Cardiac muscle cell (in vitro differentiated cells and primary cell): ENCODE measurements around the gene ZRANB2. TPM values are rescaled to one million over a fixed set of nuclear protein-coding genes. Genes with fewer than 3 reads are reported as not detected.

Experiments
- DNase-seq, 2 donors: peaks; one replicate each; pipeline versions ENCODE4 v3.0.0 to v3.0.0-alpha.2; 2010 to 2017; ENCODE audit warnings: low read depth in 1 of 2, low spot score in 1 of 2
- H3K27ac ChIP-seq: fragments of 200-600 bp; sonication (generic); 2 replicates; pipeline ENCODE4 v1.5.1; 2016
- H3K27me3 ChIP-seq: fragments of 200-600 bp; sonication (generic); 2 replicates; pipeline ENCODE4 v1.6.0; 2016; ENCODE audit warnings: control low read depth
- H3K36me3 ChIP-seq: fragments of 200-600 bp; sonication (generic); 2 replicates; pipeline ENCODE4 v1.5.1; 2016; ENCODE audit warnings: control low read depth
- H3K4me1 ChIP-seq: fragments of 200-600 bp; sonication (generic); 2 replicates; pipeline ENCODE4 v1.8.1; 2017; ENCODE audit warnings: low read depth, mild to moderate bottlenecking, mixed run types
- H3K4me3 ChIP-seq: fragments of 200-600 bp; sonication (generic); 2 replicates; pipeline ENCODE4 v1.5.1; 2016; ENCODE audit warnings: mild to moderate bottlenecking
- H3K9me3 ChIP-seq: fragments of 200-600 bp; sonication (generic); 2 replicates; pipeline ENCODE4 v1.5.1; 2017; ENCODE audit warnings: low read depth, mild to moderate bottlenecking, control low read depth
- CTCF ChIP-seq: IDR thresholded peaks from 2 replicates; pipeline ENCODE4 v1.5.1; 2012; ENCODE audit warnings: low read depth, mild to moderate bottlenecking, low read length
- polyA plus RNA-seq: library from polyadenylated mRNA; unstranded; fragments of >200 nt; fragmentation: Nextera tagmentation; extraction: Ambion mirVana; gene quantifications from 2 replicates; pipeline ENCODE4 v1.2.1, GENCODE V29; 2016
- total RNA-seq: library from RNA; depleted of rRNA; stranded (reverse); fragments of >200 nt; gene quantifications from 2 replicates; pipeline ENCODE4 v1.2.3, GENCODE V29; 2016

The ZRANB2 gene
- total and polyA plus RNA-seq, 2 experiments from 2014 or later, result 53.6 to 119 TPM

GRCh38 chr1:71044833-71045232 lies 36.0 kb downstream of the ZRANB2 start:
- Histone ChIP-seq H3K27ac (no peak overlapping the region), H3K4me1 (no peaks in the 10 kb centered on the region), H3K27me3 (peaks cover 45% of the 10 kb centered on the region), H3K9me3 (no peaks in the 10 kb centered on the region), H3K36me3 (no peaks in the 10 kb centered on the region), H3K4me3 (no peak overlapping the region)
- DNase-seq, result no peak
- no peak for TF ChIP-seq CTCF

GRCh38 chr1:71043065-71043464 lies 37.8 kb downstream of the ZRANB2 start:
- no peaks in the 10 kb centered on the region for H3K4me1 ChIP-seq
- peaks cover 31% of the 10 kb centered on the region for H3K27me3 ChIP-seq
- H3K36me3 ChIP-seq, result no peaks in the 10 kb centered on the region
- no peak for TF ChIP-seq CTCF
- H3K27ac ChIP-seq, result no peak overlapping the region
- H3K9me3 ChIP-seq, result no peaks in the 10 kb centered on the region
- H3K4me3 ChIP-seq, result no peak overlapping the region
- DNase-seq, result no peak

GRCh38 chr1:71041806-71042205 lies 39.0 kb downstream of the ZRANB2 start:
- TF ChIP-seq CTCF, result no peak
- Histone ChIP-seq H3K4me1 (no peaks in the 10 kb centered on the region), H3K36me3 (no peaks in the 10 kb centered on the region), H3K27me3 (peaks cover 21% of the 10 kb centered on the region), H3K27ac (no peak overlapping the region), H3K9me3 (no peaks in the 10 kb centered on the region), H3K4me3 (no peak overlapping the region)
- no peak for DNase-seq

- no peak overlapping the region for H3K27ac ChIP-seq
- no peak for DNase-seq
- no peaks in the 10 kb centered on the region for H3K9me3 ChIP-seq
- no peak overlapping the region for H3K4me3 ChIP-seq
- peaks cover 16% of the 10 kb centered on the region for H3K27me3 ChIP-seq
- no peaks in the 10 kb centered on the region for H3K36me3 ChIP-seq
- no peak for TF ChIP-seq CTCF
- H3K4me1 ChIP-seq, result no peaks in the 10 kb centered on the region
Observed at GRCh38 chr1:71039661-71040262, 41.1 kb downstream of the ZRANB2 start.

- H3K9me3 ChIP-seq, result no peaks in the 10 kb centered on the region
- peaks cover 16% of the 10 kb centered on the region for H3K27me3 ChIP-seq
- TF ChIP-seq CTCF, result no peak
- no peak overlapping the region for H3K4me3 ChIP-seq
- H3K4me1 ChIP-seq, result no peaks in the 10 kb centered on the region
- H3K36me3 ChIP-seq, result no peaks in the 10 kb centered on the region
- no peak for DNase-seq
- H3K27ac ChIP-seq, result no peak overlapping the region
Observed at GRCh38 chr1:71038942-71039341, 41.9 kb downstream of the ZRANB2 start.
